ENCODE results near the gene FAM98B. TPM values are rescaled to one million over a fixed set of nuclear protein-coding genes. Genes with fewer than 3 reads are reported as not detected.
"Not testable (repeated sequence)": the region's sequence is repeated elsewhere in the genome, so short reads cannot be mapped to it uniquely, and the experiment has no call there.

Gene FAM98B
- 8.9 TPM in 2 replicates for total RNA-seq (2014; rRNA removed; shearing (Covaris generic))

GRCh38 chr15:38453971-38454695 is at the start of gene FAM98B:
Gene FAM98B, plus strand, starts transcription at chr15:38454127. Its CDS starts 35 bp downstream, at chr15:38454162.
- DNase-seq = peak; percentile 80
- Histone ChIP-seq H3K27me3 (ENCODE audit: control insufficient read depth, insufficient read depth, low read length) (no peaks in the 10 kb centered on the region), H3K4me3 (ENCODE audit: insufficient read depth, low read depth, low read length) (peak within 1 kb of the TSS; percentile 94), H3K36me3 (replicated peaks; ENCODE audit: control insufficient read depth, insufficient read depth, low read length) (no peaks in the 10 kb centered on the region)

GRCh38 chr15:38406436-38406835 is 47.5 kb upstream of the FAM98B start:
- Histone ChIP-seq H3K4me3 (ENCODE audit: insufficient read depth, low read depth, low read length) (no peak overlapping the region), H3K36me3 (replicated peaks; ENCODE audit: control insufficient read depth, insufficient read depth, low read length) (no peaks in the 10 kb centered on the region), H3K27me3 (ENCODE audit: control insufficient read depth, insufficient read depth, low read length) (no peaks in the 10 kb centered on the region)
- DNase-seq = no peak

GRCh38 chr15:38408576-38408975 is 45.4 kb upstream of the FAM98B start:
- H3K36me3 ChIP-seq (replicated peaks; ENCODE audit: control insufficient read depth, insufficient read depth, low read length) = no peaks in the 10 kb centered on the region
- H3K27me3 ChIP-seq (ENCODE audit: control insufficient read depth, insufficient read depth, low read length) = no peaks in the 10 kb centered on the region
- no peak overlapping the region for H3K4me3 ChIP-seq (ENCODE audit: insufficient read depth, low read depth, low read length)
- no peak for DNase-seq

DNA sequence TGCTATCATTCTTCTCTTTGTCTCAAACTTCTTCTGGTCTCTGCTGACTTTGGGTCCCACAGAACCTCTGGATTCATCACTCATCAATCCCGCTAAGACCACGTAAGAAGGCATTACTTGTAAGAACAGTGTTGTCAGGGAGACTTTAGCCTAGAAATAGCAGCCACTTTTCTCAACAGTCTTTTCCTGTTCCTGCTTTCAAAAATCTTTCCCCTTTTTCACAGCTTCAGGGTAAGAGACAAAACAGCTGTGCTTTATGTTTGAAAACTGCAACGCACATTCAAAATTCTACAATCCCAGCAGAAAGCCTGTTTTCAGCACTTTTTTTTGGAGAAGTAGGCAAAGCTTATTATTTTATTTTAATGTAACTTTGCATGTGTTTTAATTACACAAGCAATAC is 42.0 kb upstream of the FAM98B start:
- Histone ChIP-seq H3K4me3 (ENCODE audit: insufficient read depth, low read depth, low read length) (no peak overlapping the region), H3K36me3 (replicated peaks; ENCODE audit: control insufficient read depth, insufficient read depth, low read length) (no peaks in the 10 kb centered on the region), H3K27me3 (ENCODE audit: control insufficient read depth, insufficient read depth, low read length) (no peaks in the 10 kb centered on the region)
- DNase-seq = no peak

DNA sequence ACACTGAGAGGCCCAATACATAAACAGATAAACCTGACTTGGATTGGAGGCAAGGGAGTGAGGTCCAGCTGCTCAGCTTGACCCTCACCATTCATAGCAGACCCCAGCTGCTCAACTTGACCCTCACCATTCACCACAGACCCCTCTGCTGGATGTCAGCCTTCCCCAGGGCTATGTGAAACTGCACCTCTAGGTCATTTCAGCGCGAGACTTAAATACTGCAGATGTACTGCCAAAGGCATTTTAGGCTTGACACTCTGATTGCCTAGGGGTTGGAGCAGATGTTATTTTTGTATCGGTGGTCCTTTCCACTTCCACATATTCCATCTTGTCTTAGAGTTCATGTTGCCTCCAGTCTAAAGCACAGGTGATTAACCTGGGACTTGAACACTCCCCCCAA is 41.5 kb upstream of the FAM98B start:
- Histone ChIP-seq H3K4me3 (ENCODE audit: insufficient read depth, low read depth, low read length) (no peak overlapping the region), H3K36me3 (replicated peaks; ENCODE audit: control insufficient read depth, insufficient read depth, low read length) (no peaks in the 10 kb centered on the region), H3K27me3 (ENCODE audit: control insufficient read depth, insufficient read depth, low read length) (no peaks in the 10 kb centered on the region)
- DNase-seq = no peak

GRCh38 chr15:38414357-38414756 is 39.6 kb upstream of the FAM98B start:
- peak; percentile 61 for DNase-seq
- Histone ChIP-seq H3K36me3 (replicated peaks; ENCODE audit: control insufficient read depth, insufficient read depth, low read length) (no peaks in the 10 kb centered on the region), H3K27me3 (ENCODE audit: control insufficient read depth, insufficient read depth, low read length) (no peaks in the 10 kb centered on the region), H3K4me3 (ENCODE audit: insufficient read depth, low read depth, low read length) (no peak overlapping the region)

DNA sequence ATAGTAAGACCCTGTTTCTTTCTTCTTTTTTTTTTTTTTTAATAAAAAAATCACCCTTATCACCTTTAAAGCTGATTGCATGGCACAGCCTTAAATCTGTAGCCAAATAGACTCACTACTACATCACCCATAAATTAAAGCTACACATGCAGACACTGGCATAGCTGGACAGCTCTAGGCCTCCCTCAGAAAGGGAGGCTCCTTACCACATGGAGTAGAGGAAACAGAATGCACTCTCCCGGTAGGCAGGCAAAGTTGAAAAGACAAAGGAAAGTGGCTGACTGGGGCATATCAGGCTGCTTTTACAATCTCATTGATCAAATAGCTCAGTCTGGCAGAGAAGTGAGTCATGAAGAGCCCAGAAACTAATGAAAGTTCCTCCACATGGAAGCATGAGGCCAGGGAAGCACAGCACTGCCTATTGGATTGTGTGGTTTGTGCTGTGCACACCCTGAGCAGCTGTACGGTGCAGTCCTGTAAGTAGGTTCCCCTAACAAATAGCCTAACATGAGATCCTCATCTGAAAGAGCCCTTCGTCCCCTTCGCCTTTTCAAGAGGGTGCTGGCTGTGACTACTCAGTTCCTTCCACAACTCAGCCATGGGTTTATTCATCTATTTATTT is 32.7 kb upstream of the FAM98B start:
- Histone ChIP-seq H3K36me3 (replicated peaks; ENCODE audit: control insufficient read depth, insufficient read depth, low read length) (no peaks in the 10 kb centered on the region), H3K27me3 (ENCODE audit: control insufficient read depth, insufficient read depth, low read length) (no peaks in the 10 kb centered on the region), H3K4me3 (ENCODE audit: insufficient read depth, low read depth, low read length) (no peak overlapping the region)
- DNase-seq = no peak

DNA sequence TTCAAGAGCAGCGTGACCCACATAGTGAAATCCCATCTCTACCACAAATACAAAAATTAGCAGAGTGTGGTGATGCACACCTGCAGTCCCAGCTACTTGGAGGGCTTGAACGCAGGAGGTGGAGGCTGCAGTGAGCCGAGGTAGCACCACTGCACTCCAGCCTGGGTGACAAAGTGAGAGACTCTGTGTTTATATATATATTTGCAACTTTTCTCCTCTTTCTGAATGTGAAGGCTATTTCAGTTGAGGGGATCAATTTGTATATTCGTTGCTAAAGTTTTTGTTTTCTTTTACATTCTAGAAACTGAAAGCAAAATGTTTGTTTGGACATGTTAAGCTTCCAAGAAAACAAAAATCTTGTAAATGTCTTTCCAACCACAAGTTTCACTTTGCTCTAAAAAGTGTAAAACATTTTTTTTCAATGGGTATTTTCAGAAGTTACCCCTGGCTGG is 29.8 kb upstream of the FAM98B start:
- no peak for DNase-seq
- H3K4me3 ChIP-seq (ENCODE audit: insufficient read depth, low read depth, low read length) = no peak overlapping the region
- no peaks in the 10 kb centered on the region for H3K36me3 ChIP-seq (replicated peaks; ENCODE audit: control insufficient read depth, insufficient read depth, low read length)
- H3K27me3 ChIP-seq (ENCODE audit: control insufficient read depth, insufficient read depth, low read length) = no peaks in the 10 kb centered on the region

DNA sequence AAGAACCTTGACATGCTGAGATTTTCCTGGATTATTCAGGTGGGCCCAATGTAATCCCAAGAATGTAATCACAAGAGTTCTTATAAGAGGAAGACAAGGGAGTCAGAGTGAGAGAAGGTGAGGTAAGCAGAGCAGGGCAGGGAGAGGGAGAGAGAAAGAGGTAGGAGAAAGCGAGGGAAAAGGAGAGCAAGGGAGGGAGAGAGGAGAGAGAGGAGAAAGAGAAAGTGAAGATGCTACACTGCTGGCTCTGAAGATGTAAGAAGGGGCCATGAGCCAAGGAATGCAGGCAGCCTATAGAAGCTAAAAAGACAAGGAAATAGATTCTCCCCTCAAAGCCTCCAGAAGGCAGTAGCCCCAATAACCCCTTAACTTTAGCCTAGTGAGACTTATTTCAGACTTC is 28.7 kb upstream of the FAM98B start:
- H3K36me3 ChIP-seq (replicated peaks; ENCODE audit: control insufficient read depth, insufficient read depth, low read length) = no peaks in the 10 kb centered on the region
- no peak overlapping the region for H3K4me3 ChIP-seq (ENCODE audit: insufficient read depth, low read depth, low read length)
- no peaks in the 10 kb centered on the region for H3K27me3 ChIP-seq (ENCODE audit: control insufficient read depth, insufficient read depth, low read length)
- no peak for DNase-seq

- Histone ChIP-seq H3K27me3 (ENCODE audit: control insufficient read depth, insufficient read depth, low read length) (no peaks in the 10 kb centered on the region), H3K4me3 (ENCODE audit: insufficient read depth, low read depth, low read length) (no peak overlapping the region), H3K36me3 (replicated peaks; ENCODE audit: control insufficient read depth, insufficient read depth, low read length) (no peaks in the 10 kb centered on the region)
- DNase-seq = no peak
Observed at GRCh38 chr15:38427380-38427779, 26.5 kb upstream of the FAM98B start.

DNA sequence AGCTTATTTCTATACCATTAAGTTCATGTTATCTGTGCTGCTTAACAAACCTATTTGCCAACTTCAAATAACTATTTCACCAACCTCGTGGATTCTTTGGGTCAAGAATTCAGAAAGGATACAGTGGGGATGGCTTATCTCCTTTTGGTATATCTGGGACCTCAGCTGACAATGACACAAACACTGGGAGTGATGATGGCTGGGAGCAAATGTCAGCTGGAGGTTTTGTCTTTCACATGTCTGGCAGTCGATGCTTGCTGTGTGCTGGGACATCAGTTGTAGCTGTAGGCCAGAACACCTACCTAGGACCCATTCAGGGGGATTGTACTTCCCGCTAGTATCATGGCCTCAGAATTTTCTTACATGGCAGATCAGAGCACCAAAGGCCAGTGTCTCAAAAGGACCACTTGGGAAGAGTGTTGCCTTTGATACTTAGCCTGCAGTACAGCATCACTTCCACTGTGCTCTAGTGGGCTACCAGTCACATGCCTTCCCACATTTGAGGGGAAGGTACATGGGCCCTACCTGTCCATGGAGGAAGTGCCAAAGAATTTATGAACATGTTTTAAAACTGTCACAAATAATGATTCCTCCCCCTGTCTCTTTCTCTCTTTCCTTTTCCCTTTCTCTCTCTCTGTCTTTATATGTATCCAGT is 23.7 kb upstream of the FAM98B start:
- Histone ChIP-seq H3K36me3 (replicated peaks; ENCODE audit: control insufficient read depth, insufficient read depth, low read length) (no peaks in the 10 kb centered on the region), H3K27me3 (ENCODE audit: control insufficient read depth, insufficient read depth, low read length) (no peaks in the 10 kb centered on the region), H3K4me3 (ENCODE audit: insufficient read depth, low read depth, low read length) (no peak overlapping the region)
- DNase-seq = no peak

DNA sequence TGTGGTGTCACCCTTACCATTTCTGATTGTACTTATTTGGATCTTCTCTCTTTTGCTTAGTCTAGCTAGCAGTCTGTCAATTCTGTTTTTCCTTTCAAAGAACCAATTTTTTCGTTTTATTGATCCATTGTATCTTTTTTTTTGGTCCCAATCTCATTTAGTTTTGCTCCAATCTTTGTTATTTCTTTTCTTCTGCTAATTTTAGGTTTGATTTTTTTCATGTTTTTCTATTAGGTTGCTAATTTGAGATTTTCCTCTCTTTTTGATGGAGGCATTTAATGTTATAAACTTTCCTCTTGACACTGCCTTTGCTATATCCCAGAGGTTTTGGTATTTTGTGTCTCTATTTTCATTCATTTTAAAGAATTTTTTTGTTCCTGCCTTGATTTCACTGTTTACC is 16.9 kb upstream of the FAM98B start:
- Histone ChIP-seq H3K4me3 (ENCODE audit: insufficient read depth, low read depth, low read length) (no peak overlapping the region), H3K36me3 (replicated peaks; ENCODE audit: control insufficient read depth, insufficient read depth, low read length) (no peaks in the 10 kb centered on the region), H3K27me3 (ENCODE audit: control insufficient read depth, insufficient read depth, low read length) (no peaks in the 10 kb centered on the region)
- no peak for DNase-seq

DNA sequence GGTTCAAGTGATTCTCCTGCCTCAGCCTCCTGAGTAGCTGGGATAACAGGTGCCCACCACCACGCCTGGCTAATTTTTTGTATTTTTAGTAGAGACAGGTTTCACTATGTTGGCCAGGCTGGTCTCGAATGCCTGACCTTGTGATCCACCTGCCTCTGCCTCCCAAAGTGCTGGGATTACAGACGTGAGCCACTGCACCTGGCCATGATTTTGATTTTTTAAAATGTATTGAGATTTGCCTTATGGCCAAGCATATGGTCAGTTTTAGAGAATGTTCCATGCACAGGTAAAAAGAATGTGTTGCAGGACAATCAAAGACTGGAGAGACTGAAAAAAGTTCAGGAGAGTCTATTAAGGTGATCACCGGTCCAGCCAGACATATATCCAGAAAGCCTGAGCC is 16.3 kb upstream of the FAM98B start:
- DNase-seq = not testable (repeated sequence)

DNA sequence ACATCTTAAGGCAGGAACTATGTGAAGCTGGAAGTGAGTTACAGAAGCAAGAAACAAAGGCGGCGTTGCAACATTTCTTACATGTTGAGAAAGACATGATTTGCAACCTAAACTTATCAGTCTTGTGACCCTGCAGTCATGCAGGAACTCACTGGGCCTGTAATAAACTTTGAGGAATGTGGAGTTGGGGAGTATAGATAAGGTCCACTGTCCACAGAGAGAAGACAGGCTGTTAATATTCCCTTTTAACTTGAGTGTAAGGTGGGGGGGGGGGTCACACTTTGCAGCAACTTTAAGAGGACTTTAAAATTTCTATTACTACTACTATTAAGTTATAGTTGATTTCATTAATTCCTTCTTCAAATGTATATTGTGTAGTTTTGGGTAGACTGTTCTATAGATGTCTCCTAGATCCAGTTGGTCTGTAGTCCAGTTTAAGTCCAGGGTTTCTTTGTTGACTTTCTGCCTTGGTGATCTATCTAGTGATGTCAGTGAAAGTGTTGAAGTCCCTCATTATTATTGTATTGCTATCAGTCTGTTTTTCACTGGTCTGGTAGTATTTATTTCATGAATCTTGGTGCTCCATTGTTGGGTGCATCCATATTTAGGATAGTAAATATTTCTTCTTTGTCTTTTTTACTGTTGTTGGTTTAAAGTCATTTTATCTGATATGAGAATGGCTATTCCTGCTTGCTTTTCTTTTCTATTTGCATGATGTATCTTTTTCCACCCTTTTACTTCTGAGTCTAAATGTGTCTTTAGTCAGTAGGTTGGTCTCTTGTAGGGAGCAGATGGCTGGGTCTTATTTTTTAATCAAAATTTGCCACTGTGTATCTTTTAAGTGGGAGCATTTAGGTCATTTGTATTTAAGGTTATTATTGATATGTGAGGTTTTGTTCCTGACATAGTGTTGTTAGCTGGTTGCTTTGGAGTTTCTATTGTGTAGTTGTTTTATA is 15.6 kb upstream of the FAM98B start:
- no peak for DNase-seq
- no peaks in the 10 kb centered on the region for H3K27me3 ChIP-seq (ENCODE audit: control insufficient read depth, insufficient read depth, low read length)

More for the DNA sequence above, 16.3 kb upstream of the FAM98B start:
- not testable (repeated sequence) for H3K27me3 ChIP-seq (ENCODE audit: control insufficient read depth, insufficient read depth, low read length); H3K4me3 ChIP-seq (ENCODE audit: insufficient read depth, low read depth, low read length); H3K36me3 ChIP-seq (replicated peaks; ENCODE audit: control insufficient read depth, insufficient read depth, low read length)

More for the DNA sequence above, 15.6 kb upstream of the FAM98B start:
- H3K4me3 ChIP-seq (ENCODE audit: insufficient read depth, low read depth, low read length) = no peak overlapping the region
- H3K36me3 ChIP-seq (replicated peaks; ENCODE audit: control insufficient read depth, insufficient read depth, low read length) = no peaks in the 10 kb centered on the region
